Middle frontal gyrus (tissue), 1 donor: ENCODE measurements around the gene RELCH.

ENCODE experiments used
- DNase-seq: peaks from one replicate; pipeline ENCODE4 v3.0.0-alpha.2; 2015; ENCODE audit warnings: low spot score; ENCODE audit errors: extremely low spot score

Gene RELCH

GRCh38 chr18:62258093-62258492 lies 71.0 kb downstream of the RELCH start:
- no peak for DNase-seq

GRCh38 chr18:62258616-62259015 lies 71.6 kb downstream of the RELCH start:
- DNase-seq = no peak

DNA sequence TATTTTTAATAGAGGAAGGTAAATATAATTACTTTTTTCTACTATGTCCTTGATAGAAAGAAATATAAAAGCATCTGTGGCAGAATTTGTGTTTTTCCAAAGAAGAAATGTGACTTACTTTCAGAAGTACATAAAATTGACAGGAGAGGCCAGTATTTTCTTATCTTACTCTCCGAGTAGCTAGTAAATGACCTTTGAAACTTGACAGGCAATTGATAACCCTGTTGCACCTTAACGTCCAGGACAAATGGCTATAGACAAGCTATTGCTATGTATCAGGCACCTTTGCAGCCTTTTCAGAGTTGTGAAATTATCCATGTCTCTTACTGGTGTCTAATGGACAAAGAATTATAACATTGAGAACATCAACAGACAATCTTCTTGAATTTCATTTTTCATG lies 75.0 kb downstream of the RELCH start:
- no peak for DNase-seq

- no peak for DNase-seq
Observed at GRCh38 chr18:62264984-62265383, 77.9 kb downstream of the RELCH start.

- DNase-seq = no peak
Observed at GRCh38 chr18:62277045-62277444, 90.0 kb downstream of the RELCH start.

DNA sequence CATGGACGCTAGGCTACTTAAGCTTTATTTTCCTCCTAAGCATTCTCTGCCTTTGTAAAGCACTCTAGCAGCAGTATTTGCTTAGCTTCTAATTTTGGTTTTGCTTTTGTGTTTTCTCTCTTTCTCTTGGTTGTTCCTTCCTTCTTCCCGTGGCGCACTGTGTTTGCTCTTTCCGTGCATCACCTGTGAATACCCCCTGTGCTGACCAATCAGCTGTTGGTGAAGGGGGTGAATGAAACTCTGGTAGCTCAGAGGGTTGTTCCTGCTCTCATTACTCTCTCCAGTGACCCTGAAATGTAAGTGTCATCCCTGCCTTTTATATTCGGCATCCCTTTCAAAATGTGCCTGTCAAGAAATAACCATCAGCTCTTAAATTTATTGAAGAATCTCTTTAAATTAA lies 92.5 kb downstream of the RELCH start:
- no peak for DNase-seq

DNA sequence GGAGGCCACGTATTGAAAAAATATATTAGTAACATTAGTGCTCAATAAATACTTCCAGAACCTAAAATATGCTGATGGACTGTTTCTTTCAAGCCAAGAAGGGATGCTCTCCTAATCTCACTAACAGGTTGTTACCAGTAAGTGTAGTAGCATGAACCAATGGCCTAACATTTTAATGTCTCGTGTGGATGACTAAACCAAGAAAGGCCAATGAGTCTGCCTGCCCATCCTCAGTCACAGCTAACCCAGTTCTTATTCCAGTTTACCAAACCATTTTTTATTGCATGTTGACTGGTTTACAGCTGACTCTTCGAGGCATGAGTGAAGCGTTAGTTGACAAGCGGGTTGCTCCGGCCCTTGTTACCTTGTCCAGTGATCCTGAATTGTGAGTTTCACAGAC lies 93.0 kb downstream of the RELCH start:
- DNase-seq = no peak

DNA sequence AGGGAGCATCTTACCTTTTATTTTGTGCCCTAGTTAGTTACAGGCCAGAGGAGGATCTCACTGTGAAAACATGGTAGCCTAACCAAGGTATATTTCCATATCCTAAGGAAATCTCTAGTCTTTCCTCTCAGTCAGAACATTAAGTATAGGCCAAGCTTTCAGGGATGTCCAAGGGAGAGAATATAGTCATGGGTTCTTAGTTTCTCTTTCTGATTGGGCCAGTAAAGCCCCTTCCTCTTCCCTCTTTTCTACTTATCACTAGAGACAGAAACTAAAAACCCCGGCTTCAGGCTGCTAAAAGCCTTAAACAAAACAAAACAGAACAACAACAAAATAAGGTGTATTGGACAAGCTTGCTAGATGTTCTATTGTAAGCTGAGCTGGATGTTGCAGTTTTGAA lies 93.7 kb downstream of the RELCH start:
- no peak for DNase-seq

DNA sequence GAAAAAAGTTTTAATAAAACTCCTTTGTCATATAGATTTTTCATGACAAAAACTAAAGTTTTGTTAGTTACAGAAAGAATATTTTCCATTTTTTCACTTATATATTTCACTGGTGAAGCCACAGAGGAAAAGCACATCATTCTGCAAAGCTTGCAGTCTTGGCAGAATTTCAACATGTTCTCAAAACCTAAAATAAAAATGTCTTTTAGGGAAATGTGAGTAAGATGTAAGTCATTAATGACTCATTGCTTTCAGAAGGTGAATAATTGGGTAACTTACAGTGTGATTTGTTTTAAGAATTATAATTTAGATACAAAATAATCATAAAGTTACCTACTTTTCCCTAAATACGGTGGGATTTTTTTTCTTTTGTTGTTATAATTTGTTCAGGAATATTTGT lies 94.6 kb downstream of the RELCH start:
- DNase-seq = peak; percentile 4

DNA sequence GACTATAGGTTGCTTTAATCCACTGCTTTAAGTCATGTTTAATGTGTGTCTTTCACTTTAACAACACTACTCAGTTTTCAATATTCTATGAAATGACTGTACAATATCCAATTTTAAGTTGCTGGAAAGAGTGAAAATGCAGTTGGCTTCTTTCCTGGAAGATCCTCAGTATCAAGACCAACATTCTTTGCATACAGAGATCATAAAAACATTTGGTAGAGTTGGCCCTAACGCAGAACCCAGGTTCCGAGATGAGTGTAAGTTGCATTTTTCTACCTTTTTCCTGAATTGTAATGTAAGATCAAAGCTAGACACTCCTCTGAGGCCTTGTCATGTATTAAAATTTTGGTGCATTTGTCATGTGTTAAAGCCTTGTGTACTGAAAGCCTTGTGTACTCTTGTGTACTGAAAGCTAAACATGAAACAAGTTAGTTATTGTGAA lies 95.2 kb downstream of the RELCH start:
- DNase-seq = no peak

DNA sequence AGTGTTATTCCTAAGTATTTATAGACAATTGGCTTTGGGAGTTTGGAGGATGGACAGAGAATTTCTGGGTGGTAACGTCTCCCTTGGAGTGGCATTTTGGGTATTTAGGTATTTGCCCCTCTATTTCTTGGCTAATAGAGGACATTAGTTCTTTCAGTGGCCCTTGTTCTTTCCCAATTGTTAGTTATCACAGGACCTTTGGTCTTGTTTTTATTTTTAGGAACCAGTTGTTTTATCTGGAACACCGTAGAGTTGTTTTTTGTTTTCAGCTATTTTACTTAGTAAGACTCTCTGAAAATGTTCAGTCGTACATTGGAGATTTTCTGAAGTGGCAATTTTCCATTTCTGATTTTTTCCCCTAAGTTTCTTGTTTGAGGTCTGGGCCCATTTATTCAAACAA lies 97.6 kb downstream of the RELCH start:
- no peak for DNase-seq

GRCh38 chr18:62285281-62285680 lies 98.2 kb downstream of the RELCH start:
- DNase-seq = no peak

DNA sequence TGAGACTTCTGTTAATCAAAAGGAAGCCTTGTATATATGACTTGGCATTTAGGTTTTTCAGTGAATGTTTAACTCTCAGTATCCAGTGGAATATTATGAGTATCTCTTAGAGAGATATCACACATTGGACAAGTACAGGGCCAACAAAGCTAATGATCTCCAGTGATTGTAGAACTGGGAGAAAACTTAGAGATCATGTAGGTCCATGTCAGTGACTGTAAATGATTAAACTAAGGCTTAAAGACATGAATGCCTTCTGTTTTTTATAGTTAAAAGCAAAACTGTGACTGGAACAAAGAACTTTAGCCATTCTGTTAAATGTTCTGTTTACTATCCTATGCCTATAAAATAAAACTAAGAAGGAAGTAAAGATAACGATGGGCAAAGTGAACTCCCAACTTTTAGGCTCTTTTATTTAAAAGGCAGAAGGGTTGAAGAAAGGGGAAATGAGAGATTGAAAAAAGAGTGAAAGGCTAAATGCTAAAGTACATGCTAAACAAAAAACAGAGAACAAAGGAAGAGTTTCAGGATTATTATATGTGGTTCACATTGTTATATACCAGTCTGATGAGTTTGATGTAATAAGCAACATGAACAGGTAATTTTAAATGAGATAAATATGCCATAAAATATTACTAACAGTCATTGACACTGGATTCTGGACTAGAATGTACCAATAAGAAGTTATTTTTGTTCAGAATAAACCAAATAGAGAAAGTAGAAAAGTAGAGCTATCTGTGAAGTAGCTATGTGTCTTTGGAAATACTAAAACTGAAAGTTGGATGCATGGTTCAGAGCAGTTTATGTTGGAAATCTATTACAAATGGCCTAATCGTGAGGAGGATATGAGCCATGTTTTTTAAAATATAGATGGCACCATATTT lies 101.0 kb downstream of the RELCH start:
- DNase-seq = no peak

DNA sequence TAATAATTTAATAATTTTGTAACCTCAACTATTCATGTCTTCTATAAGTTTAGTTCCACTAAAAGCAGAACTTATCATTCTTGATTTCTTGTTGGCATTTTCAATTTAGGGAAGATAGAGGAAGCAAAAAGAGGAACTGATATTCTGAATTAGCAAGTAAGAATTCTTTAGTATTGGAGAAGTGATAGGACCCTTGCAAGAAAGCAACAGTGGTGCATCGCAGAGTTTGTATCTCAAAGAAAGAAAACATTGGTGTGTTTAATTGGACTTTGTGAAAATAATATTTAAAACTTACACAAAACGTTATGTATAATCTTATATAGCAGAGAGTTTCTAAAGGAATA lies 101.6 kb downstream of the RELCH start:
- no peak for DNase-seq

DNA sequence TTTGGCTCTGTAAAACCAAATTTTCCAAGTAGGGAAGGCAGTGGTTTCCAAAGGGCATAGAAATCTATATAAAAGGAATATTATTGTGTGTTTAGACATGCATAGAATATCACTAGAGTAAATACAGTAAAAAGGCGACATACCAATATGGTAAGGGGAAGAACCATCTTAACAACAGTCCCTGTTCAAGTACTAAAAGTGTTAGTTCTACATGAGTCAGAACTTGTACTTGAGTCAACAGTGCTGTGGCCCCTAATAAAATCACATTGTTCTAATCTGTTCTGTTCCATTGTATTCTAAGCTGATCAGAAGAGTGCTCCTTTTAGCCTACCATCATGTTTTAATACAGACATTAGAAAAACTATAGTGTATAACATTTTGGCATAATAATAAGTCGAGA lies 102.0 kb downstream of the RELCH start:
- DNase-seq = no peak

GRCh38 chr18:62294073-62294472 lies 107.0 kb downstream of the RELCH start:
- no peak for DNase-seq

DNA sequence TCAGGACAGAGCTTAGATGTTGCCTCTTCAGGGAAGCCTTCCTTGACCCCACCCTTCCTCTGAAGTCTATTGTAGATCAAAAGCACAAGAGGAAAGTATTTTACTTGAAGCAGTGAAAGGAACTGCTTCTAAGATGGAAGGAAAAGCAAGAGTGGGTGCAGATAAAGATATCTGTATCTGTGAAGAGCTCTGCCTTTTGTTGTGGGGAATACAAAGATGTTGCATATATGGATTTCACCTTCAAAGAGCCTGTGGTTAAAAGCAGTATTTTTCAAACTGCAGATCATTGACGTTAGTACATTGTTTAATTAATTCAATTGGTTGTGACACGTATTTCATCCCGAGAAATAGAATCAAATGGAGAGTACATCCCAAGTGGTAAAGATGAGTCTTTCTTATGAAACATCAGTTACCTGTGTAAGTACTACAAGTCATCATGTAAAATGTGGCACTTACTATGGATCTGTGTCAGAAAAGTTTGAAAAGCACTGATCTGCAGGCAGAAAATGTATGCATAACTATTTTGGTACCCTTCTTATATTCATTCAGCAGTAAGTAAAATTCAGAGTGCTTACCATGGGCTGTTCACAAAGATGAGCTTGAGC lies 113.4 kb downstream of the RELCH start:
- no peak for DNase-seq

DNA sequence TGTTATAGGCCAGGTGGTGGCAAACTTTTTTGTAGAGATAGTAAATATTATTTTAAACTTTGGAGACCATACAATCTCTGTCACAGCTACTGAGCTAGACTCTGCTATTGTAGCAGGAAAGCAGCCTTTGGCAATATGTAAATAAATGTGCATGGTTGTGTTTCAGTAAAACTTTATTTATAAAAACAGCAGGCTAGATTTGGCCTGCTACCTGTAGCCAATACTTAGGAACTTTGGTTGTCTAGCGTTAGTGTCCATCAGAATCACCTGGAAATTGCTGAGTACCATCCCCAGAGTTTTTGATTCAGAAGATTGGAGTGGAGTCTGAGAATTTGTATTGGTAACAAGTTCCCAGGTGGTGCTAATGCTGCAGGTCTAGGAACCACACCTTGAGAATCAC lies 114.3 kb downstream of the RELCH start:
- DNase-seq = no peak

- DNase-seq = no peak
Observed at GRCh38 chr18:62312851-62313250, 125.8 kb downstream of the RELCH start.

GRCh38 chr18:62318228-62319180 lies 131.4 kb downstream of the RELCH start:
- DNase-seq = no peak

DNA sequence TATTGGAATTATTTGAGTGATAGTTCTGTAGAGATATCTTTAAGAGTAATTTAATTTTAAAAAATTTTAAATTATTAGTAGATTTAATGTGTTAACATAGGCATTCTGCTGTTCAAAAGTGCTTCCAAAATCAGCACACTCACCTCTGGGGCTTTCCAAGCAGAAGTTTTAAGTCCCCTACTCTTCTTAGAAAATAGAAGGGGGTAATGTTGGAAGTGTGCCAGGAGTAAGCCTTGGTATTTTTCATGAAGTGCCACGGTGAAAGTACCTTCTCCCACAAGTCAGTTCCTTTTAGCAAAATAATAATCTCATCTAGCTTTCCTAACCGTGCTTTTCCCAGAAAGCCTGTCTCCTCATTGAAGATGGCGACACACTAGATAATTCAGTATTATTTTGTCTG lies 134.1 kb downstream of the RELCH start:
- DNase-seq = no peak
